Psoas muscle (tissue), 8 donors: ENCODE data around the gene DNMBP. TPM values are rescaled to one million over a fixed set of nuclear protein-coding genes. Genes with fewer than 3 reads are reported as not detected.

Source experiments
- ATAC-seq, 4 donors: fragments of 200-7000 bp; cut with Tn5 transposase; one replicate each; pipeline ENCODE4 v1.9.1; 2020; ENCODE audit warnings: moderate library complexity in 3 of 4, mild to moderate bottlenecking in 2 of 4
- DNase-seq, 2 donors: peaks; one replicate each; pipeline ENCODE4 v3.0.0-alpha.2; 2020
- H3K27ac ChIP-seq: fragments of 200-600 bp; one replicate; pipeline ENCODE4 v1.8.0; 2022
- H3K27me3 ChIP-seq, 3 donors: fragments of 200-600 bp in 1 of 3; one replicate each; pipeline versions ENCODE4 v1.6.1 to v1.8.0; 2013 to 2022; ENCODE audit warnings: low read length in 2 of 3, mild to moderate bottlenecking in 2 of 3, moderate library complexity in 1 of 3; ENCODE audit not compliant: insufficient read depth in 3 of 3
- H3K36me3 ChIP-seq, 2 donors: fragments of 200-600 bp in 1 of 2; one replicate each; pipeline versions ENCODE4 v1.6.1 to v1.8.0; 2013 to 2022; ENCODE audit warnings: low read depth in 1 of 2, mild to moderate bottlenecking in 1 of 2, moderate library complexity in 1 of 2; ENCODE audit not compliant: insufficient read depth in 1 of 2
- H3K4me1 ChIP-seq: fragments of 200-600 bp; one replicate; pipeline ENCODE4 v1.8.0; 2022
- H3K4me3 ChIP-seq: fragments of 200-600 bp; one replicate; pipeline ENCODE4 v1.8.0; 2022; ENCODE audit warnings: mild to moderate bottlenecking
- H3K9me3 ChIP-seq: fragments of 200-600 bp; one replicate; pipeline ENCODE4 v1.8.0; 2022
- WGBS, 3 donors: extraction: QIAGEN DNeasy Blood & Tissue Kit; methylation state at CpG; one replicate each; pipeline versions ENCODE4 v1.1.6 to v1.1.7; 2013; 5-methylcytosine and 5-hydroxymethylcytosine counted together
- intact Hi-C, 2 donors: fragments of 100-400 bp; cut with DNase I; formaldehyde crosslinking; loops; one replicate each; pipeline versions ENCODE4 v1.11.0 to v1.14.2; 2022
- polyA plus RNA-seq, 3 donors: library from polyadenylated mRNA; stranded (reverse); fragments of 200-250 nt; gene quantifications; one replicate each; pipeline ENCODE4 v1.2.3, GENCODE V29; 2013
- total RNA-seq, 4 donors: library from RNA; stranded (reverse); fragmentation: NEBNext Ultra II Directional in 2 of 4; extraction: Animal tissue kit (Norgen Biotek cat#: 25700) in 2 of 4; gene quantifications; one replicate each; pipeline versions ENCODE4 v1.2.1 to v1.2.4, GENCODE V29; 2021 to 2023
- TF ChIP-seq, protein P1 (sequence below): fragments of 200-600 bp; IDR thresholded peaks from one replicate; pipeline ENCODE4 v1.8.0; 2022; ENCODE audit warnings: antibody characterized with exemption
- donor health status: healthy with polysubstance abuse.
- donor health status: DM: no; HTN: no; CAD: no; lungs with moderate emphysema.
- donor health status: Bipolar disorder and iron deficiency.
- donor health status: healthy.
- donor health status: DM: yes; HTN: yes; CAD: no.
- donor health status: DM: no; HTN: no; CAD: no.
- donor health status: DM: no; HTN: no; CAD: no.
- donor health status: DM: yes; HTN: yes; CAD: no.

Gene DNMBP
- total and polyA plus RNA-seq, 7 donors, result 6.2 to 16.9 (median 11.0) TPM

- Histone ChIP-seq H3K4me3 (no peak overlapping the region), H3K27me3 (no peaks in the 10 kb centered on the region), H3K9me3 (no peaks in the 10 kb centered on the region), H3K27ac (no peak overlapping the region), H3K4me1 (peaks cover 11% of the 10 kb centered on the region), H3K36me3 (no peaks in the 10 kb centered on the region)
- intact Hi-C loops, result loop anchor here in 1 of 2 donors (1.0 kb wide), 1 partner anchor 14 kb away; no protein-coding TSS in a partner anchor
- 74 to 75% (median 75%) methylated on average over 3 of the region's 3 CpGs for WGBS, 3 donors
- ATAC-seq (no peak), DNase-seq (no peak)
- TF ChIP-seq, protein P1, sequence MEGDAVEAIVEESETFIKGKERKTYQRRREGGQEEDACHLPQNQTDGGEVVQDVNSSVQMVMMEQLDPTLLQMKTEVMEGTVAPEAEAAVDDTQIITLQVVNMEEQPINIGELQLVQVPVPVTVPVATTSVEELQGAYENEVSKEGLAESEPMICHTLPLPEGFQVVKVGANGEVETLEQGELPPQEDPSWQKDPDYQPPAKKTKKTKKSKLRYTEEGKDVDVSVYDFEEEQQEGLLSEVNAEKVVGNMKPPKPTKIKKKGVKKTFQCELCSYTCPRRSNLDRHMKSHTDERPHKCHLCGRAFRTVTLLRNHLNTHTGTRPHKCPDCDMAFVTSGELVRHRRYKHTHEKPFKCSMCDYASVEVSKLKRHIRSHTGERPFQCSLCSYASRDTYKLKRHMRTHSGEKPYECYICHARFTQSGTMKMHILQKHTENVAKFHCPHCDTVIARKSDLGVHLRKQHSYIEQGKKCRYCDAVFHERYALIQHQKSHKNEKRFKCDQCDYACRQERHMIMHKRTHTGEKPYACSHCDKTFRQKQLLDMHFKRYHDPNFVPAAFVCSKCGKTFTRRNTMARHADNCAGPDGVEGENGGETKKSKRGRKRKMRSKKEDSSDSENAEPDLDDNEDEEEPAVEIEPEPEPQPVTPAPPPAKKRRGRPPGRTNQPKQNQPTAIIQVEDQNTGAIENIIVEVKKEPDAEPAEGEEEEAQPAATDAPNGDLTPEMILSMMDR, result no peak
Measured at GRCh38 chr10:99914236-99914635, 95.5 kb downstream of the DNMBP start.

DNA sequence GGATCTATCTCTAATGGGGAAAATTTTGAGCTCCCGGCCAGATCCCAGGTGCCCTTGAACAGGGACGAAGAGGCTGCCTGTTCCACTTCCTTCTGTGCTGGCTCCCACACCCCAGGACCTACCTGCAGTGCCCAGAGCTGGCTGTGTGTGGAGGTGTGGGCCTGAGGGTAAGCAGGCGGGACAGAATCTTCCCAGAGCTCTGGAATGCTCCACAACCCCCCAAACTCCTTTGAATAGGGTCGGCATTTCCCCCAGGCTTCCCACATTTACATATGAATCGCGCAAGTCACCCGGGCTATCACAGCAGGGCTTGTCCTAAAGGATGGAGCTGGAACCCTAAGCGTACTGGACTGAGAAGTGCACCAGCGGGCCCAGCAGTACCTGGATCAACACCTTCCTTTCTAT lies 95.9 kb downstream of the DNMBP start:
- Histone ChIP-seq H3K9me3 (no peaks in the 10 kb centered on the region), H3K36me3 (peaks cover 0 to 2% of the 10 kb centered on the region in 2 donors), H3K4me1 (peaks cover 10% of the 10 kb centered on the region), H3K4me3 (no peak overlapping the region), H3K27me3 (no peaks in the 10 kb centered on the region), H3K27ac (no peak overlapping the region)
- WGBS, 3 donors, result 66 to 70% (median 69%) methylated on average over 9 of the region's 9 CpGs
- TF ChIP-seq, protein P1, result no peak
- intact Hi-C loops, result loop anchor here in 1 of 2 donors (1.0 kb wide), 1 partner anchor 14 kb away; no protein-coding TSS in a partner anchor
- DNase-seq, result no peak
- no peak for ATAC-seq

DNA sequence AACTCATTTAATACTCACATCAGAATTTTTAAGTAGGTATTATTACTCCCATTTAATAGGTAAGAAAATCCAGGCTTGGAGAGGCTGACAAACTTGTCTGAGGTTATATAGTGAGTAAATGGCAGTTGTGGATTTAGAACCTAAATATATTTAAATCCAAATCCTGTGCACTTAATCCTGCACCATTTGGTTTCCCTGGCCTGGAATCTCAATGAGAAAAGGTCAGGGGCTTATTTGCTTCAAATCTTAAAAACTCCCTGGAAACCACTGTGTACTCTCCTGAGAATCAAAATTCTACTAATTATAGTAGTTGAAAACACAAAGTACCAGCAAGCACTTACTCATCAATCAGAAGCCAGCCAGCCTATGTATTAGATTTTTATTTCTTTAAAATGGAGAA lies 97.7 kb downstream of the DNMBP start:
- no peaks in the 10 kb centered on the region for H3K9me3 ChIP-seq
- ATAC-seq (no peak), DNase-seq (no peak)
- no peak overlapping the region for H3K4me3 ChIP-seq
- H3K27me3 ChIP-seq, result no peaks in the 10 kb centered on the region
- TF ChIP-seq, protein P1, result no peak
- no peaks in the 10 kb centered on the region for H3K4me1 ChIP-seq
- H3K27ac ChIP-seq, result no peak overlapping the region
- peaks cover 5 to 20% of the 10 kb centered on the region in 2 donors for H3K36me3 ChIP-seq
- intact Hi-C loops, result no loop called here

- Histone ChIP-seq H3K36me3 (peaks cover 9 to 48% of the 10 kb centered on the region in 2 donors), H3K27me3 (no peaks in the 10 kb centered on the region), H3K4me1 (peaks cover 8% of the 10 kb centered on the region), H3K9me3 (no peaks in the 10 kb centered on the region), H3K27ac (no peak overlapping the region), H3K4me3 (no peak overlapping the region)
- intact Hi-C loops, result loop anchor here (5.0 to 10.0 kb wide), 2 partner anchors 136 to 139 kb away; no protein-coding TSS in a partner anchor
- TF ChIP-seq, protein P1, result no peak
- WGBS, 3 donors, result 77 to 87% (median 81%) methylated on average over 3 of the region's 3 CpGs
- ATAC-seq (no peak), DNase-seq (no peak)
Measured at GRCh38 chr10:99908512-99908911, 101.2 kb downstream of the DNMBP start.

DNA sequence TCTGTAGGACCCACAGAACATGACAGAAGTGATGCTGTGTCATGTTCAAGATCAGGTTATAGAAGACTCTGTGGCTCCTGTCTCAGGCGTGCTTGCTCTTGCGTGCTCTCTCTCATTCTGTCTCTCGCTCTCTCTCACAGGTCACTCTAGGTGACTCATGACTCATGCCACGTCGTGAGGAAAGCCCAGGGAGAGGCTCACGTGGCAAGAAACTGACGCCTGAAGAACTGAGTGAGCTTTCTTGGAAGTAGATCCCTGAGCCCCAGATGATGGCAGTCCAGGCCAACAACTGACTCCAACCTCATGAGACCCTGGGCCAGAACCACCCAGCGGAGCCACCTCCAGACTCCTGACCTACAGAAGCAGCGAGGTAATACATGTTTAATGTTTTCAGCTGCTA lies 103.3 kb downstream of the DNMBP start:
- Histone ChIP-seq H3K27ac (peak overlapping the region; percentile 61), H3K4me1 (peaks cover 8% of the 10 kb centered on the region), H3K9me3 (no peaks in the 10 kb centered on the region), H3K36me3 (peaks cover 9 to 54% of the 10 kb centered on the region in 2 donors), H3K4me3 (no peak overlapping the region), H3K27me3 (no peaks in the 10 kb centered on the region)
- 42 to 45% (median 42%) methylated on average over 9 of the region's 9 CpGs for WGBS, 3 donors
- peak; percentile 66 to 81 for DNase-seq
- TF ChIP-seq, protein P1, result no peak
- intact Hi-C loops, result loop anchor here (1.0 to 10.0 kb wide), 3 partner anchors 103 to 141 kb away; partner anchors contain the start of gene DNMBP (in 1 of the 2)
- ATAC-seq, result peak; percentile 97 to 98 (median 98)
